SK-N-DZ (cell line): Measurements from ENCODE around the gene INHBA.
A peak's percentile ranks its signal among the peaks of the same experiment; 100 is the strongest.

Experiments
- DNase-seq: peaks from one replicate; pipeline ENCODE4 v3.0.0-alpha.2; 2015; ENCODE audit warnings: low spot score

Gene INHBA

DNA sequence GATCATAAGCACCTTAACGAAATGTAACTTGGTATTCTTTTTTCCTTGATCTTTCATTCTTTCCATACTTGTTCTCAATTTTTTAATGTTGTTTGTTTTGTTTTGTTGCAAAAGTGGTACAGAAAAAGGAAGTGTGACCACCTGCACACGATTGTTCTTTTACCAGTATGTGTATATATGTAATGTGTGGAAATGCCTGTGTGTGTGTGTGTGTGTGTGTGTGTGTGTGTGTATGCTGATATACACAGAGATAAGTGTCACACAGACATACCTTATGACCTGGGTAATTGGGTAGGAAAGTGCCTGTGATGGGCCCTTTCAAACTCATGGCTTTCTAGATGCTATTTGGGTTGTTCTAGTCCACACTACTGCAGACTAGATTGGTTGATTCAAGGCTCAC, 14.0 kb downstream of the INHBA start:
- DNase-seq: no peak

DNA sequence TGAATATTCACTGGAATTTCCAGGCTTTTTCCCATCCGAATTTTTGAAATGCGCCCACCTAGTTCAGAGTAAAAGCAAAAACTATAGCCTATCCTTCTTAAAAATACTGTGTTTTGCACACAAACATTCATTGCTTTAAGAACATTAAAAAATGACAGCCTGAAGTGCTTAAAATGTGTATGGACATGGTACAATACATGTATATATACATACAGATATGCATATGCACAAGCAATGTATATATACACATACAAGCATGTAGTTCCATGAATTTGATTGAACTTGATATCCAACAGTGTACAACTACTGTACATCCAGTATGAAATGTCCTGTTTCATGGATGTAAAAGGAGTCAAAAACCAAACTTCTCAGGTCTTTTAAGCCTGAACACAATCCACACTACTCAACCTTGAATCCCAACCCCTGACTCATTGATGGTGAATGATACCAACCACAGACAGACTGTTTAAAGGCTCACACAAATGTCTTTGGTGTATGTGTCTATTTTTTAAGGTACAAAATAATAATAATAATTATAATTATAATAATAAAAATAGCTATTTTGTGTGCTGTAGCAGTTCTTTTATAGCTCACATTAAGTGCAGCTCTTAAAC, 14.8 kb downstream of the INHBA start:
- DNase-seq: no peak

DNA sequence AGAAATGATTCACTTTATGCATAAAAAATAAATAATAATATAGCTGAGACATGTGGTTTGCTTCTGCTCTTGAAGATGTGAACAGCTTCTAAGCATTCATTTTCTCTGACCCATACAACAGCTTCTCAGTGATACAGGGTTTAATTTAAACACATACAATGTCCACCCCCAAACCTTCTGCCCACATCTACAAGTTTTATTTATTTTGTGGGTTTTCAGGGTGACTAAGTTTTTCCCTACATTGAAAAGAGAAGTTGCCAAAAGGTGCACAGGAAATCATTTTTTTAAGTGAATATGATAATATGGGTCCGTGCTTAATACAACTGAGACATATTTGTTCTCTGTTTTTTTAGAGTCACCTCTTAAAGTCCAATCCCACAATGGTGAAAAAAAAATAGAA, 17.2 kb downstream of the INHBA start:
- no peak for DNase-seq

DNA sequence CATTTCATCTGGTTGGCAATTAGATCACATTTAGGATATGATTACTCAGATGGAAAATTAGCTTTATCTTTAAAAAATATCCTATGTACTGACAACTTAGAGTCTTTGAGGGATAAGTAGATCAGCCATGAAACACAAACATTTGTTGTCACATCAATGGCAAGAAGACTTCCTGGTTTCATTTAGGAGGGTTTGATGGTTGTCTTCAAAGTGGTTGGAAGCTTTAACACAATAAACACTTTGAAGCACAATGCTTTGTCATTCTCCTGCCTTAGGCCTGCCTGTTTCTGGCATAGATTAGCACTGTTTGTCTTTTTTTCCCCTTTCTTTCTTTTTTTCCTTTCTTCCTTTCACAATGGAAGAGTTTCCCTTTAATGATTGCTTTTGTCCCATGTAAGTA, 20.5 kb downstream of the INHBA start:
- DNase-seq: no peak

DNA sequence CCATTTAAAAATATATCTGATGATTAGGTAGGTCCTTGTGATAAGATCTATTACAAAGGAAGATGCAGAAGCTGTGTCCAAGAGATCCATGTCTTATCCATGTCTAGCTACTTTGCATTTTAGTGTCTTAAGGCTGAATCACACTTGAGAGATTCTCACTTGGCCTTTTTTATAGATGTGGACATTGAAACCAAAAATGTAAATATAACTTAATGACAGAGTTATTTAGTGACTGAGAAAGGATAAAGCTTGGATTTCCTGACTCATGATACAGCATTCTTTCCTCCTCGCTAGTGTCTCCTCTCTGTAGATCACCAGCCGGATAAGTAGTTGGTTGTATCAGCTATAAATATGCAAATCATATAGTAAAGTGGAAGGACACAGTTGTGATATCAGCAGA, 23.3 kb downstream of the INHBA start:
- no peak for DNase-seq

DNA sequence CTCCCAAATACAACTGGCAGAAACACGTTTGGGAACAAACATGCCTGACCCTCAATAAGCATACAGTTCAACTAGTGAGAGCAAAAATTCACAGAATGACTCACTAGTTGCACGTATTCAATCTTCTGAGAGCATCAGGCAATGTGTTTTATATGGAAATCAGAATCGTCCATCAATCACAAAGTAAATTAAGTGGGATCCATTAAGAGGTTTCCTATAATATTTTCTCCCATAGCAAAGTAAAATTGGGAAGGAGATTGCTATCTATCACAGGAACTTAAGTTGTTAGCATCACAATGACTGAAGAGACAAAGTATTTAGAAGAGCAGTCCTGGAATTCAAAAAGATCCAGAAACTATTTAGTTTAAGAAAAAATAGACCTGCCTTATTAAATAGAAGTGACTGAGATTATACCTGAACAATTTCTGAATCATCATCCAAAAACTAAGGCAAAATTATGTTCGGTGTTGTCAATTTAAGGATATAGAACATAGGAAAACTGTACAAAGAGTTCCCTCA, 28.3 kb downstream of the INHBA start:
- DNase-seq: no peak

DNA sequence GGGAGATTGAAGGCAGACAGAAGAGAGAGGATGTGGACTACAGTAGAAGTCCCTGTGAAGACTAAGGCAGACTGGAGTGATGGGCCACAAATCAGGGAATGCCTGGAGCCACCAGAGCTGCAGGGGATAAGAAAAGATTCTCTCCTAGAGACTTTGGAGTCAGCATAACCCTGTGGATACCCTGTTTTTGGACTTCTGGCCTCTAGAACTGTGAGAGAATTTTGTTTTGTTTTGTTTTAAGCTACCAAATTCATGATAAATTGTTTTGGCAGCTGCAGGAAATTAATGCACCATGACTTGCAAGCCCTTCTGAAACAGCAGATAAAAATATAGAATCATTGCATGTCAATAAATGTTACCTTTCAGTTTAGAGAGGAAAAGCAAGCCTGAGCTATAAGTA, 41.3 kb downstream of the INHBA start:
- DNase-seq: no peak

DNA sequence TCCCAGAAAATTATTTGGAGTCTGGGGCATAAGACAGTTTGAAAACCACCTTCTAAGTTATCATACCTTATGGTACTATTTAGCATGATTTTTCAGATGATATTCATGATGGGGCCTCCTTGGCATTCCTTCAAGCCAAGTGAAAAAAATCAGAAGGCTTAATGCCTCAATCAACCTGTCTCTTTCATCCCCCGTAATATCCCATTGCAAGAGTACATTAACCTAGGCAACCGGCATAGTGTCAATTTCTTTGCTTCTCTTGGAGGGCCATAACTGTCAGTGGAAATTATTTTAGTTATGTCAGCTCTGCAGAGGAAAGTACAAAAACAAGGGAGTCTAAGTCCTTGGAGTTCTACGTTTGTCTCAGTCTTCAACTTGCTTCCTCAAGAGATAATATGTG, 43.4 kb downstream of the INHBA start:
- no peak for DNase-seq

DNA sequence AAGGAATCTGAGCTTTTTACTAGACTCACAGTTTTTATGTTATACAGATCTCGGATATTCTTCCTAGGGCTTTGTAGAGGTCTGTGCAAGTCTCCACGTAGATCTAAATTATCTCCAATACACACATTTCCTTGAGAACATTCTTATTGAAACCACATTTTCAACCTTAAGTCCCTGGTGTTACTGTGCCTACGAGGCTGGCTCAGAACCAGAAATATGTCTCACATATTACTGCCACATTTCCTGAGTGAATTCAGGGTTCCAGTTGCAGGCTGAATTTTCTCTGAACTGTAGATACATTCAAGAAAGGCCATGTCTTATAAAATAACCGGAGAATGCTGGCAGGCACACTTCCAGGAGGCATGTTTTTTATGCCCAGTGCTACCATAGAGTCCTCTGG, 46.5 kb downstream of the INHBA start:
- no peak for DNase-seq

DNA sequence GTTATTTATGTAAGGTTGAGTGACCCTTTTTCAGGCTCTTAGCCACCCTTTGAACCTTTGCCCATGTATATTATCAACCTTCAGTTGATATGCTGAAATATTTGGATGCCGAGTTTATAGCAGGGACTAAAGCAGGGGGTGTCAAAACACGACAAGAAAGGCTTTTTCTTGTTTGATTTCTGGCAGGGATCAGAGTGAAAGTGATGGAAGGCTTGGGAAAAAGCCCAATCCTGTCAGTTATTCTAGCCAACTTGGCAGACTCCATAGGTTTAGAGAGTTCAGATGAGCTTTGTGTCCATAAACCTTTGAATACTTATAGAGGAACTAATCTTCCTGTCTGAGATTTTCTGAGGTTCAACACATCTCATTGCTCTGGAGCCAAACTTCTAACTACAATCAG, 47.5 kb downstream of the INHBA start:
- no peak for DNase-seq

DNA sequence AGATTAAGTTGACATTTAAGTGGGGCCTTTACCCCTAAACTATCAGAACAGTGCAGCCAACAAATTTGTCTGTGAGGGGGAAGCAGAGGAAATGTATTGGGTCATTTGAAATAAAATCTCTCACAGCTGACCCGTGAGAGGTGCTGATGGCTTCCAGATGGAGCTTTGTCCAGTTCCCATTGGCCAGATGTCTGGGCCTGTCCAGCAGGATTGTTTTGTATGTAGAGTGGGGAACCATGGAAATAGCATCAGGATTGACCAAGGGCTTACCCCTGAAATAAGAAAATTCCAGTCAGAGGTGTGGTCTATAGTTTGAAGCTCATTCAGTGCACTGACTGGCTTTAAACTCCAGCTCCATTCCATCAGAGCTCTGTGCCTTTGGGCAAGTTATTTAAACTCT, 50.6 kb downstream of the INHBA start:
- no peak for DNase-seq

DNA sequence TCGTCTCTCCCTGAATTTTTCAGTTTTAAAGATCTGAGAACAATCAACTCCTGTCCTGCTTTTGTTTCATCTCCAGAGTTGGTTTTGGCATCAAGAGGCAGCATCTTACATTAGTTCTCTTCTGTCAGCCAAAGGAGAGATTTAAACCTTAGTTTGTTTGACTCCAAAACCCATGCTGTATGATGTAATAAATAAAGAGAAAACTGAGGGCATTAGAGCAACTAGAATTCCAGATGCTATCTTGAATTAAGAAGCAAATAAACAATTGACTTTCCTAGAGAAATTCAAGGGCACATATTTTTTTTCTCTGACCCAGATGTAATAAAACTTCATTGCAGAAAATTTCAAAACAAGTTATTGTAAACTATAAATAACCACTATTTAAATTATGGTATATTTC, 54.4 kb downstream of the INHBA start:
- DNase-seq: no peak

DNA sequence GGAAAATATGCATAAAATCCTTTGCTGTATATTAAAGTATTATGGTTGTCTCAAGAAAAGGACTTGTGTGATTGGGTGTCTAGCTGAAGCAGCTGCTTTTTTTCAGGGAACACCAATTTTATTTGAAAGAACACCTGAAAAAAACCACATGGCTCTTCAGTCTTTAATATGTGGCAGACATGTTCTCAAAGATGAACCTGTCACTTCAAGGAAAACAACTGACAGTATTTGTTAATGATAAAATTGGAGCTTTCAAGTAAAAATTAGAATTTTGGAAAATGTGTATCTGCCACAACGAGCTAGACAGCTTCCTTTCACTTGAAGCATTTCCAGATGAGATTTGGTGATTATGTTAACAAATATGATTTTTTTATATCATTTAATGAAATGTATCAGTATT, 59.3 kb downstream of the INHBA start:
- peak; percentile 46 for DNase-seq

DNA sequence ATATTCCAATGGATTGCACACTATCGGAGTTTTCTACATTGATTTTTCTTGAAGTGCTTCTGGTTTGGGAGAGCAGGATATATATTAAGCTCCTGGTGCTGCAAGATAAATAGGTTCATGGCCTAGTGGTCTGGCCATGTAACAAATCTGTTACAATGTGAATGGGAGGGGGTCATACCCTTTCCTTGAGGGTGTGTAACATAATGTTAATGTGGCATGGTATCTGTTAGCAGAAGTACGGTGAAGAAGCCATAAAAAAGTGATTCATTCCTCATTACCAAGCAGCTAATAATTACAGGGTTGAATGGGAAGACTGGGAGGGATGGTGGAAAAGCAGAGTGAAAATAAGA, 61.2 kb downstream of the INHBA start:
- DNase-seq: no peak

DNA sequence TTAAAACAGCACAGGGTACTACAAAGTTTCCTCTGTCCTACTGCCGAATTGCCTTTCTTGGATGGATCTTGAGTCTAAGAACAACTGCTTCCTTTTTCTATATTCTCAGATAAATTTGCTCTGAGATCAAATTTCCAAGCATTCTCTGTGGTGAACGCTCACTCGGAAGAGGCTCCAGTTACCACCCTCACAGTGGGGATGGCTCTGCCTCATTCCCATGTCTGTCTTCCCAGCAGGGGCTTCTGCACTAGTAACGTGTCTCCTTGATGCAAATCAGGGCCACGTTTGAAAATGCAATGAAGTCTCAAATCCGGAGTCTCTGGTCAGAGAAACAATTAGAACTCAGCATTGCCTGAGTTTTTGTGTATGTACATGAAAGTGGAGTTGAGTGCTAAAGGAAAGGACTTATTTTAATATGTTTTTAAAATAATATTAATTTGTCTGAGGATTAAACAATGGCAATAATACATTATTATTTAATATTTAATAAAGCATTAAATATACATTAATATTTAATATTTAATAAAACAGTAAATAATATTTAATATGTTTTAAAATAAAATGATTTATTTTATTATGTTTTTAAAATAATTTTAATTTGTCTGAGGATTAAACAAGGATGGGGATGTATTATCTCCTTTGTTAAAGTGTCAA, 61.8 kb downstream of the INHBA start:
- no peak for DNase-seq

DNA sequence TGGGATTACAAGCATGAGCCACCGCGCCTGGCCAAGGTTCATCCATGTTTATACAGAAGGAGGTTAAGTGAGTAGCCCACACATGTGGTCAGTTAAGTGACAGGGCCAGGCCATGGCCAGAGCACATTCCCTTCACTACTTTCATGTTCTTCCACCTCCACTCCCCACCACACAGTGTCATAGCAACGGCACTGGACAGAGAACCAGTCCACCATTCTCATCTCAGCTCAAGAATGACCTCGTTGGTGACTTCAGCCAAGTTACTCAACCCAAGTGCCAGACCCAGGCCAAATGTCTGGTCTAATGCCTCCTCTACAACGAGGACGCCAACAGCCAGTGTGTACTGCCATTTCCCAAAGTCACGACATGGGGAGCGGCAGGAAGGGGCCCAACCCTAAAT, 62.4 kb downstream of the INHBA start:
- no peak for DNase-seq

DNA sequence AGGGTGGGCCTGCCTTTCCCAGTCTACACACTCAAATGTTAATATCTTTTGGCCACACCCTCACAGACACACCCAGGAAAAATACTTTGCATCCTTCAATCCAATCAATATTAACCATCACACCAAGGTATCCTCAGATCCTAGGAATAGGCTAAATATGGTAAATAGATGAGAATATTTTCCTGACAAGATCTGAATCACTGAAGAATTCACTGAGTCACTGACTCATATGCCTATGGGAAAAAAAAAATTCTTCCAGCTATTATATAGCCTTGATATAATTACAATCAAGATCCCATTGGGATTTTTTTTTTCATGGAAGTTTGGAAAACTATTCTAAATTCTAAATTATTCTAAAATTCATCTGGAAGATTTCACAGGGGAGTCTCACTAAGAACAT, 65.8 kb downstream of the INHBA start:
- no peak for DNase-seq
